ENCODE data around the gene ATG2B. TPM values are rescaled to one million over a fixed set of nuclear protein-coding genes. Genes with fewer than 3 reads are reported as not detected.
A peak's percentile ranks its signal among the peaks of the same experiment; 100 is the strongest.

Gene ATG2B
- total and polyA plus RNA-seq, 2 experiments from 2014 or later: 3.3 to 20.4 TPM

- no peak overlapping the region for H2AFZ ChIP-seq
- H3K4me3 ChIP-seq: no peak overlapping the region
- peak overlapping the region; percentile 69 for H3K27ac ChIP-seq
- H3K9me3 ChIP-seq (ENCODE audit: low read depth): no peaks in the 10 kb centered on the region
- DNase-seq (ENCODE audit: low spot score): peak; percentile 60
- no peaks in the 10 kb centered on the region for H3K27me3 ChIP-seq
- peak overlapping the region; percentile 59 for H3K4me2 ChIP-seq
- TF ChIP-seq EZH2 (IDR thresholded peaks at IDR 0.05; ENCODE audit: borderline replicate concordance): no peak
- no peak for TF ChIP-seq EZH2phosphoT487 (IDR thresholded peaks at IDR 0.05; ENCODE audit: low read depth, severe bottlenecking, unreplicated experiment)
- TF ChIP-seq, protein P1, sequence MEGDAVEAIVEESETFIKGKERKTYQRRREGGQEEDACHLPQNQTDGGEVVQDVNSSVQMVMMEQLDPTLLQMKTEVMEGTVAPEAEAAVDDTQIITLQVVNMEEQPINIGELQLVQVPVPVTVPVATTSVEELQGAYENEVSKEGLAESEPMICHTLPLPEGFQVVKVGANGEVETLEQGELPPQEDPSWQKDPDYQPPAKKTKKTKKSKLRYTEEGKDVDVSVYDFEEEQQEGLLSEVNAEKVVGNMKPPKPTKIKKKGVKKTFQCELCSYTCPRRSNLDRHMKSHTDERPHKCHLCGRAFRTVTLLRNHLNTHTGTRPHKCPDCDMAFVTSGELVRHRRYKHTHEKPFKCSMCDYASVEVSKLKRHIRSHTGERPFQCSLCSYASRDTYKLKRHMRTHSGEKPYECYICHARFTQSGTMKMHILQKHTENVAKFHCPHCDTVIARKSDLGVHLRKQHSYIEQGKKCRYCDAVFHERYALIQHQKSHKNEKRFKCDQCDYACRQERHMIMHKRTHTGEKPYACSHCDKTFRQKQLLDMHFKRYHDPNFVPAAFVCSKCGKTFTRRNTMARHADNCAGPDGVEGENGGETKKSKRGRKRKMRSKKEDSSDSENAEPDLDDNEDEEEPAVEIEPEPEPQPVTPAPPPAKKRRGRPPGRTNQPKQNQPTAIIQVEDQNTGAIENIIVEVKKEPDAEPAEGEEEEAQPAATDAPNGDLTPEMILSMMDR (IDR thresholded peaks at IDR 0.05; ENCODE audit: poor library complexity): no peak
- H3K36me3 ChIP-seq (replicated peaks; ENCODE audit: insufficient read depth, low read depth): peaks cover 6% of the 10 kb centered on the region
- 59% methylated on average over 8 of the region's 8 CpGs for WGBS (ENCODE audit: low lambda C conversion rate, missing lambda C conversion rate)
- H3K4me1 ChIP-seq (ENCODE audit: insufficient read depth): no peaks in the 10 kb centered on the region
- no peaks in the 10 kb centered on the region for H3K9me2 ChIP-seq (replicated peaks; ENCODE audit: insufficient read depth)
- H3K79me2 ChIP-seq: no peaks in the 10 kb centered on the region
- no peaks in the 10 kb centered on the region for H4K20me1 ChIP-seq (ENCODE audit: insufficient read depth, poor library complexity, severe bottlenecking)
Measured at GRCh38 chr14:96309133-96309895, 53.8 kb downstream of the ATG2B start.

- H3K36me3 ChIP-seq (replicated peaks; ENCODE audit: insufficient read depth, low read depth): no peaks in the 10 kb centered on the region
- no peak for DNase-seq (ENCODE audit: low spot score)
- no peaks in the 10 kb centered on the region for H3K9me3 ChIP-seq (ENCODE audit: low read depth)
- H3K4me2 ChIP-seq: no peak overlapping the region
- TF ChIP-seq, protein P1 (IDR thresholded peaks at IDR 0.05; ENCODE audit: poor library complexity): no peak
- TF ChIP-seq EZH2phosphoT487 (IDR thresholded peaks at IDR 0.05; ENCODE audit: low read depth, severe bottlenecking, unreplicated experiment) (no peak), EZH2 (IDR thresholded peaks at IDR 0.05; ENCODE audit: borderline replicate concordance) (no peak)
- no peak overlapping the region for H3K27ac ChIP-seq
- H4K20me1 ChIP-seq (ENCODE audit: insufficient read depth, poor library complexity, severe bottlenecking): no peaks in the 10 kb centered on the region
- no peaks in the 10 kb centered on the region for H3K27me3 ChIP-seq
- no peak overlapping the region for H3K4me3 ChIP-seq
- H3K9me2 ChIP-seq (replicated peaks; ENCODE audit: insufficient read depth): no peaks in the 10 kb centered on the region
- no peaks in the 10 kb centered on the region for H3K4me1 ChIP-seq (ENCODE audit: insufficient read depth)
- H3K79me2 ChIP-seq: no peaks in the 10 kb centered on the region
- H2AFZ ChIP-seq: no peak overlapping the region
- 84% methylated on average over 4 of the region's 4 CpGs for WGBS (ENCODE audit: low lambda C conversion rate, missing lambda C conversion rate)
Measured at GRCh38 chr14:96307434-96307833, 55.7 kb downstream of the ATG2B start.

GRCh38 chr14:96304956-96305355 is 58.2 kb downstream of the ATG2B start:
- no peaks in the 10 kb centered on the region for H3K9me3 ChIP-seq (ENCODE audit: low read depth)
- no peak overlapping the region for H2AFZ ChIP-seq
- no peaks in the 10 kb centered on the region for H3K36me3 ChIP-seq (replicated peaks; ENCODE audit: insufficient read depth, low read depth)
- H3K4me3 ChIP-seq: no peak overlapping the region
- TF ChIP-seq EZH2 (IDR thresholded peaks at IDR 0.05; ENCODE audit: borderline replicate concordance): no peak
- 86% methylated on average over 9 of the region's 9 CpGs for WGBS (ENCODE audit: low lambda C conversion rate, missing lambda C conversion rate)
- H3K27ac ChIP-seq: no peak overlapping the region
- H3K27me3 ChIP-seq: no peaks in the 10 kb centered on the region
- no peaks in the 10 kb centered on the region for H3K79me2 ChIP-seq
- no peak for DNase-seq (ENCODE audit: low spot score)
- H4K20me1 ChIP-seq (ENCODE audit: insufficient read depth, poor library complexity, severe bottlenecking): no peaks in the 10 kb centered on the region
- no peaks in the 10 kb centered on the region for H3K4me1 ChIP-seq (ENCODE audit: insufficient read depth)
- H3K4me2 ChIP-seq: no peak overlapping the region
- no peaks in the 10 kb centered on the region for H3K9me2 ChIP-seq (replicated peaks; ENCODE audit: insufficient read depth)

GRCh38 chr14:96303981-96304380 is 59.2 kb downstream of the ATG2B start:
- no peaks in the 10 kb centered on the region for H3K36me3 ChIP-seq (replicated peaks; ENCODE audit: insufficient read depth, low read depth)
- 89% methylated on average over 3 of the region's 3 CpGs for WGBS (ENCODE audit: low lambda C conversion rate, missing lambda C conversion rate)

More at GRCh38 chr14:96303981-96304380, 59.2 kb downstream of the ATG2B start:
- no peak overlapping the region for H3K4me3 ChIP-seq
- no peaks in the 10 kb centered on the region for H3K79me2 ChIP-seq
- H2AFZ ChIP-seq: no peak overlapping the region
- H4K20me1 ChIP-seq (ENCODE audit: insufficient read depth, poor library complexity, severe bottlenecking): no peaks in the 10 kb centered on the region
- no peaks in the 10 kb centered on the region for H3K9me2 ChIP-seq (replicated peaks; ENCODE audit: insufficient read depth)
- no peak overlapping the region for H3K4me2 ChIP-seq
- no peaks in the 10 kb centered on the region for H3K27me3 ChIP-seq
- H3K9me3 ChIP-seq (ENCODE audit: low read depth): no peaks in the 10 kb centered on the region
- no peak overlapping the region for H3K27ac ChIP-seq
- no peak for DNase-seq (ENCODE audit: low spot score)
- TF ChIP-seq EZH2phosphoT487 (IDR thresholded peaks at IDR 0.05; ENCODE audit: low read depth, severe bottlenecking, unreplicated experiment) (no peak), EZH2 (IDR thresholded peaks at IDR 0.05; ENCODE audit: borderline replicate concordance) (no peak)
- TF ChIP-seq, protein P1 (IDR thresholded peaks at IDR 0.05; ENCODE audit: poor library complexity): no peak
- no peaks in the 10 kb centered on the region for H3K4me1 ChIP-seq (ENCODE audit: insufficient read depth)

Data from hepatocyte (in vitro differentiated cells).